Upper lobe of left lung (tissue), 6 donors: ENCODE data around the gene FBXO10. TPM values are rescaled to one million over a fixed set of nuclear protein-coding genes. Genes with fewer than 3 reads are reported as not detected.

Experiments used
- ATAC-seq, 2 donors: fragments of 200-7000 bp; cut with Tn5 transposase; one replicate each; pipeline ENCODE4 v1.9.1; 2022; ENCODE audit warnings: mild to moderate bottlenecking in 2 of 2, moderate library complexity in 2 of 2; ENCODE audit not compliant: low FRiP score in 2 of 2
- DNase-seq, 2 donors: peaks; one replicate each; pipeline ENCODE4 v3.0.0-alpha.2; 2019 to 2020
- H3K27ac ChIP-seq, 4 donors: fragments of 200-600 bp; sonication (generic); one replicate each; pipeline ENCODE4 v1.5.1; 2016 to 2019
- H3K27me3 ChIP-seq, 4 donors: fragments of 200-600 bp; sonication (generic); one replicate each; pipeline ENCODE4 v1.5.1; 2017 to 2019
- H3K36me3 ChIP-seq, 4 donors: fragments of 200-600 bp; sonication (generic); one replicate each; pipeline ENCODE4 v1.5.1; 2016 to 2019
- H3K4me1 ChIP-seq, 4 donors: fragments of 200-600 bp; sonication (generic); one replicate each; pipeline ENCODE4 v1.5.1; 2018 to 2019
- H3K4me3 ChIP-seq, 4 donors: fragments of 200-600 bp; sonication (generic); one replicate each; pipeline ENCODE4 v1.5.1; 2017 to 2019; ENCODE audit warnings: mild to moderate bottlenecking in 2 of 4, moderate library complexity in 1 of 4
- H3K9me3 ChIP-seq, 4 donors: fragments of 200-600 bp; sonication (generic); one replicate each; pipeline ENCODE4 v1.5.1; 2018 to 2019
- CTCF ChIP-seq, 6 experiments: fragments of 450-650 bp in 4 of 6; fragments of 200-600 bp in 2 of 6; sonication (generic) in 2 of 6; IDR thresholded peaks; one replicate each; pipeline ENCODE4 v1.5.1; 2016 to 2019; ENCODE audit warnings: antibody characterized with exemption in 6 of 6
- EP300 ChIP-seq, 4 donors: sonication (generic); formaldehyde crosslinking; IDR thresholded peaks; one replicate each; pipeline ENCODE4 v1.5.1; 2017; ENCODE audit warnings: antibody characterized with exemption in 4 of 4, control low read depth in 2 of 4
- POLR2A ChIP-seq, 4 donors: fragments of 450-650 bp; IDR thresholded peaks; one replicate each; pipeline ENCODE4 v1.5.1; 2016 to 2017; ENCODE audit warnings: antibody characterized with exemption in 4 of 4, mild to moderate bottlenecking in 2 of 4
- POLR2AphosphoS5 ChIP-seq, 2 donors: sonication (generic); formaldehyde crosslinking; IDR thresholded peaks; one replicate each; pipeline ENCODE4 v1.5.1; 2017; ENCODE audit warnings: antibody characterized with exemption in 2 of 2
- WGBS, 2 donors: methylation state at CpG; one replicate each; pipeline ENCODE4 v1.1.5; 2017 to 2018; 5-methylcytosine and 5-hydroxymethylcytosine counted together
- total RNA-seq, 6 donors: library from RNA; depleted of rRNA in 4 of 6; stranded (reverse); fragments of >200 nt in 4 of 6; gene quantifications; one replicate each; pipeline versions ENCODE4 v1.1.0 to v1.2.1, GENCODE V29; 2016 to 2021
- donor health status: DM: no; HTN: no; CAD: no; lungs with moderate emphysema.
- donor health status: DM: no; HTN: yes; CAD: no; lungs with severe emphysema.

Gene FBXO10
- total RNA-seq, 6 donors from 2014 or later = 7.9 to 13.4 (median 8.7) TPM

- H3K36me3 ChIP-seq = peaks cover 3 to 93% (median 53%) of the 10 kb centered on the region in 4 donors
Observed at GRCh38 chr9:37496020-37496419, 80.2 kb downstream of the FBXO10 start.

GRCh38 chr9:37495571-37495970 lies 80.6 kb downstream of the FBXO10 start:
- WGBS, 2 donors = 96 to 100% methylated on average over 5 of the region's 5 CpGs

More at GRCh38 chr9:37496020-37496419, 80.2 kb downstream of the FBXO10 start:
- Histone ChIP-seq H3K27me3 (no peaks in the 10 kb centered on the region), H3K9me3 (no peaks in the 10 kb centered on the region), H3K4me1 (no peaks in the 10 kb centered on the region), H3K4me3 (no peak overlapping the region), H3K27ac (no peak overlapping the region)
- no peak for ATAC-seq
- 70 to 77% methylated on average over 4 of the region's 4 CpGs for WGBS, 2 donors
- no peak for DNase-seq
- TF ChIP-seq POLR2A (IDR thresholded peaks at IDR 0.05) (no peak), POLR2AphosphoS5 (IDR thresholded peaks at IDR 0.05) (no peak), EP300 (IDR thresholded peaks at IDR 0.05) (no peak), CTCF (IDR thresholded peaks at IDR 0.05) (no peak)

GRCh38 chr9:37491939-37492338 lies 84.2 kb downstream of the FBXO10 start:
- no peak for TF ChIP-seq POLR2AphosphoS5 (IDR thresholded peaks at IDR 0.05)
- TF ChIP-seq EP300 (IDR thresholded peaks at IDR 0.05) = no peak
- no peak for TF ChIP-seq CTCF (IDR thresholded peaks at IDR 0.05)
- no peak for TF ChIP-seq POLR2A (IDR thresholded peaks at IDR 0.05)
- no peak overlapping the region for H3K27ac ChIP-seq
- ATAC-seq (no peak), DNase-seq (no peak)
- H3K27me3 ChIP-seq = no peaks in the 10 kb centered on the region
- no peaks in the 10 kb centered on the region for H3K9me3 ChIP-seq
- peaks cover 3 to 7% (median 6%) of the 10 kb centered on the region in 4 donors for H3K4me1 ChIP-seq
- no peak overlapping the region for H3K4me3 ChIP-seq
- 81 to 88% methylated on average over 1 of the region's 1 CpG for WGBS, 2 donors
- peaks cover 4 to 79% (median 33%) of the 10 kb centered on the region in 4 donors for H3K36me3 ChIP-seq

More at GRCh38 chr9:37495571-37495970, 80.6 kb downstream of the FBXO10 start:
- no peak for TF ChIP-seq POLR2AphosphoS5 (IDR thresholded peaks at IDR 0.05)
- no peak for TF ChIP-seq POLR2A (IDR thresholded peaks at IDR 0.05)
- no peak for TF ChIP-seq EP300 (IDR thresholded peaks at IDR 0.05)
- no peak for TF ChIP-seq CTCF (IDR thresholded peaks at IDR 0.05)
- no peak overlapping the region for H3K4me3 ChIP-seq
- DNase-seq (no peak), ATAC-seq (no peak)
- H3K9me3 ChIP-seq = no peaks in the 10 kb centered on the region
- peaks cover 0 to 91% (median 49%) of the 10 kb centered on the region in 4 donors for H3K36me3 ChIP-seq
- no peaks in the 10 kb centered on the region for H3K4me1 ChIP-seq
- H3K27me3 ChIP-seq = no peaks in the 10 kb centered on the region
- no peak overlapping the region for H3K27ac ChIP-seq

- peaks cover 2 to 30% (median 5%) of the 10 kb centered on the region in 4 donors for H3K36me3 ChIP-seq
- TF ChIP-seq CTCF (IDR thresholded peaks at IDR 0.05) (no peak), EP300 (IDR thresholded peaks at IDR 0.05) (no peak), POLR2AphosphoS5 (IDR thresholded peaks at IDR 0.05) (no peak), POLR2A (IDR thresholded peaks at IDR 0.05) (no peak)
- peaks cover 17 to 25% (median 22%) of the 10 kb centered on the region in 4 donors for H3K4me1 ChIP-seq
- ATAC-seq (peak; percentile 27 to 77), DNase-seq (no peak)
- H3K9me3 ChIP-seq = no peaks in the 10 kb centered on the region
- peak overlapping the region; percentile 67 to 88 (median 76) for H3K27ac ChIP-seq
- WGBS, 2 donors = 20 to 31% methylated on average over 7 of the region's 7 CpGs
- H3K4me3 ChIP-seq = peak overlapping the region; percentile 67 to 87 (median 86)
- H3K27me3 ChIP-seq = no peaks in the 10 kb centered on the region
Observed at GRCh38 chr9:37486616-37487548, 89.3 kb downstream of the FBXO10 start.
